Nephron (organoid): ENCODE data around the gene PEX5L.

Source experiments
- H3K27ac Mint-ChIP-seq, 3 experiments: 2 replicates each; pipeline ENCODE4 v1.8.0; 2020; ENCODE audit warnings: mixed read lengths in 3 of 3, mild to moderate bottlenecking in 2 of 3, moderate library complexity in 1 of 3
- H3K27me3 Mint-ChIP-seq: 2 replicates; pipeline ENCODE4 v1.8.0; 2021; ENCODE audit warnings: low read depth, mild to moderate bottlenecking, moderate library complexity, mixed read lengths
- H3K36me3 Mint-ChIP-seq: 2 replicates; pipeline ENCODE4 v1.8.0; 2020; ENCODE audit warnings: low read depth, mixed read lengths
- H3K4me1 Mint-ChIP-seq: 2 replicates; pipeline ENCODE4 v1.8.0; 2020; ENCODE audit warnings: mixed read lengths
- H3K4me3 Mint-ChIP-seq, 3 experiments: 2 replicates each; pipeline ENCODE4 v1.8.0; 2020; ENCODE audit warnings: mild to moderate bottlenecking in 3 of 3, mixed read lengths in 3 of 3, moderate library complexity in 2 of 3
- H3K9me3 Mint-ChIP-seq: 2 replicates; pipeline ENCODE4 v1.8.0; 2020; ENCODE audit warnings: mixed read lengths
- CTCF ChIP-seq, 3 experiments: fragments of 200-600 bp; sonication (generic); IDR thresholded peaks; one replicate each; pipeline ENCODE4 v1.5.0; 2021; ENCODE audit warnings: antibody characterized with exemption in 3 of 3; ENCODE audit not compliant: unreplicated experiment in 3 of 3

PEX5L gene

GRCh38 chr3:179961071-179961702 is 75.5 kb downstream of the PEX5L start:
- Mint-ChIP-seq H3K36me3 (no peaks in the 10 kb centered on the region), H3K4me3 (no peak overlapping the region), H3K9me3 (no peaks in the 10 kb centered on the region), H3K4me1 (peaks cover 4% of the 10 kb centered on the region), H3K27ac (peak overlapping the region in 1 of 3 experiments; percentile 6), H3K27me3 (no peaks in the 10 kb centered on the region)
- TF ChIP-seq CTCF (IDR thresholded peaks at IDR 0.05; ENCODE audit: unreplicated experiment in 3 of 3) = no peak

- Mint-ChIP-seq H3K4me3 (no peak overlapping the region), H3K27ac (no peak overlapping the region), H3K36me3 (no peaks in the 10 kb centered on the region), H3K27me3 (no peaks in the 10 kb centered on the region), H3K4me1 (peaks cover 4% of the 10 kb centered on the region), H3K9me3 (no peaks in the 10 kb centered on the region)
- no peak for TF ChIP-seq CTCF (IDR thresholded peaks at IDR 0.05; ENCODE audit: unreplicated experiment in 3 of 3)
Observed at GRCh38 chr3:179958759-179959158, 78.0 kb downstream of the PEX5L start.

GRCh38 chr3:179958143-179958542 is 78.6 kb downstream of the PEX5L start:
- Mint-ChIP-seq H3K27me3 (no peaks in the 10 kb centered on the region), H3K9me3 (no peaks in the 10 kb centered on the region), H3K4me1 (peaks cover 4% of the 10 kb centered on the region), H3K4me3 (no peak overlapping the region), H3K27ac (no peak overlapping the region), H3K36me3 (no peaks in the 10 kb centered on the region)
- no peak for TF ChIP-seq CTCF (IDR thresholded peaks at IDR 0.05; ENCODE audit: unreplicated experiment in 3 of 3)

GRCh38 chr3:179957264-179957845 is 79.4 kb downstream of the PEX5L start:
- Mint-ChIP-seq H3K27ac (no peak overlapping the region), H3K27me3 (no peaks in the 10 kb centered on the region), H3K36me3 (no peaks in the 10 kb centered on the region), H3K9me3 (no peaks in the 10 kb centered on the region), H3K4me3 (no peak overlapping the region), H3K4me1 (peaks cover 4% of the 10 kb centered on the region)
- no peak for TF ChIP-seq CTCF (IDR thresholded peaks at IDR 0.05; ENCODE audit: unreplicated experiment in 3 of 3)

- no peaks in the 10 kb centered on the region for H3K36me3 Mint-ChIP-seq
- H3K4me3 Mint-ChIP-seq = no peak overlapping the region
- H3K27me3 Mint-ChIP-seq = no peaks in the 10 kb centered on the region
- H3K9me3 Mint-ChIP-seq = no peaks in the 10 kb centered on the region
- H3K27ac Mint-ChIP-seq = no peak overlapping the region
- peaks cover 4% of the 10 kb centered on the region for H3K4me1 Mint-ChIP-seq
- TF ChIP-seq CTCF (IDR thresholded peaks at IDR 0.05; ENCODE audit: unreplicated experiment in 3 of 3) = no peak
Observed at GRCh38 chr3:179956416-179956830, 80.3 kb downstream of the PEX5L start.

GRCh38 chr3:179955809-179956208 is 80.9 kb downstream of the PEX5L start:
- no peak overlapping the region for H3K27ac Mint-ChIP-seq
- no peaks in the 10 kb centered on the region for H3K27me3 Mint-ChIP-seq
- H3K9me3 Mint-ChIP-seq = no peaks in the 10 kb centered on the region

More at GRCh38 chr3:179955809-179956208, 80.9 kb downstream of the PEX5L start:
- no peak for TF ChIP-seq CTCF (IDR thresholded peaks at IDR 0.05; ENCODE audit: unreplicated experiment in 3 of 3)
- no peaks in the 10 kb centered on the region for H3K36me3 Mint-ChIP-seq
- no peak overlapping the region for H3K4me3 Mint-ChIP-seq
- H3K4me1 Mint-ChIP-seq = no peaks in the 10 kb centered on the region
